HG03457 (cell line): Measurements from ENCODE around the gene TMEM121B.

Experiments
- ATAC-seq: cut with Tn5 transposase; IDR thresholded peaks from one replicate; pipeline ENCODE4 v1.9.1; 2021; ENCODE audit warnings: moderate number of reproducible peaks; ENCODE audit not compliant: unreplicated experiment

Gene TMEM121B

DNA sequence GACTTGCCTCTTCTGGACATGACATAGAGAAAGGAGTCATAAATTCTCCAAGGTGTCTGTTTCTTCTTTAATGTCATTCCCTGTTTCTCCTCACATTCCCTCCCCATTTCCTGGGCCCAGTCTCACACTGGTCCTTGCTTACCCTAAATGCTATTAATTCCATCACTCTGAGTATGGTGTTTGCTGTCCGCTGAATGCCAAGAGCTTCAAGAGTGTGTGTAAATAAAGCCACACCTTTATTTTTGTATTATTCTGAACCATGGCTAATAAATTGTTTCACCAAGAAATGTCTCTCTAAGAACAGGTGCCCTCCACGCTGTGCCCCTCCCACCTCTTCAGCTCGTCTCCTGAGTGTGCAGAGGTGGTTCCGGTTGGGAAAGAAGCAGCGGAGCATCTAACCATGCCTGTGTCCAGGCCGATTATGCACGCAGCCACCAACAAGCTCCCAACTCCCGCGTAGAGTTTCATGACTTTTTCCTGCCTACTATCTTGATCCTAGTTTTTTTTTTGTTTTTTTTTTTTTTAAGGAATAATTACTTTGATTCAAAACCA lies 8.6 kb downstream of the TMEM121B start:
- ATAC-seq = no peak

DNA sequence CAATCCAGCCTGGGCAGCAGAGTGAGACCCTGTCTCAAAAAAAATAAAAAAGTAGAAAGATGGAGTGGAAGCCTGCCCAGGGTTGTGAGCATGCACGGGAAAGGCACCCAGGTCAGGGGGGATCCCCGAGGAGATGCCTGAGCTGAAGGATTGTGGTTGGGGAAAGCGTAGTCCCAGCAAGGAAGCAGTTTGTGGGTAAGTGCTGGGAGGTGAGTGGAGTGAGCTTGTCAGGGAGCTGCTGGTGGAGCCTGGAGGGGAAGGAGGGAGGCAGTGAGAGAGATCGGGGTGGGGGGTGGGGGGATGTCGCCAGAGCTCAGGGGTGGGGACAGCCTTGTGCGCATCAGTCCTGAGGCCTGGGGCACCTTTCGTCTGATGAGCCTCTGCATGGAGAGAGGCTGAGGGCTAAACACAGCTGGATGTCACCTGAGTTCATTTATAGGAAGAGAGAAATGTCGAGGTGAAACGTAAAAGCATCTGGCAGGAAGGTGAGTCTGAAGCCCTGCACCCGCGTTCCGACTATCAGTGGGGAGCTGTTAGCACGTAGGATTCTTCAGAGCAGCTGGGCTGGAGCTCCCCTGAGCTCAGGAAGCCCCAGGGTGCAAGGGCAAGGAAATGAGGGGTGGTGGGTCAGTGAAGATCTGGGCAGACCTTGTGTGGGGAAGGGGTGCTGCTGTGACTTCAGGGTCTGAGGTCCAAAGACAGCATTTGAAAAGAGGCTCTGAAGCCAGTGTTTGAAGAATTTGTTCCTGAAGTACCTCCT lies 10.2 kb downstream of the TMEM121B start:
- no peak for ATAC-seq

DNA sequence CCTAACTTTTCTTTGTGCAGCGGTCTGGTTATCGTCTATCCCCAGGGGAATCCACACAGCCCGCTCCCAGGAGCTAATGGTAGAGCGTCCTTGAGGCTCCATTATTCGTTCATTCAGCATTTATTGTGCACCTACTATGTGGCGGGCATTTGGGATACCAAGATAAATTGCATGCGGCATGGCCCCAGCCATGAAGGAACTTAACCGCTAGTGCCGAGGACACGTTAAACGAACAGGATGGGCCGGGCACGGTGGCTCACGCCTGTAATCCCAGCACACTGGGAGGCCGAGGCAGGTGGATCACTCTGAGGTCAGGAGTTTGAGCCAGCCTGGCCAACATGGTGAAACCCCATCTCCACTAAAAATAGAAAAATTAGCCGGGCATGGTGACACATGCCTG lies 11.2 kb downstream of the TMEM121B start:
- no peak for ATAC-seq

DNA sequence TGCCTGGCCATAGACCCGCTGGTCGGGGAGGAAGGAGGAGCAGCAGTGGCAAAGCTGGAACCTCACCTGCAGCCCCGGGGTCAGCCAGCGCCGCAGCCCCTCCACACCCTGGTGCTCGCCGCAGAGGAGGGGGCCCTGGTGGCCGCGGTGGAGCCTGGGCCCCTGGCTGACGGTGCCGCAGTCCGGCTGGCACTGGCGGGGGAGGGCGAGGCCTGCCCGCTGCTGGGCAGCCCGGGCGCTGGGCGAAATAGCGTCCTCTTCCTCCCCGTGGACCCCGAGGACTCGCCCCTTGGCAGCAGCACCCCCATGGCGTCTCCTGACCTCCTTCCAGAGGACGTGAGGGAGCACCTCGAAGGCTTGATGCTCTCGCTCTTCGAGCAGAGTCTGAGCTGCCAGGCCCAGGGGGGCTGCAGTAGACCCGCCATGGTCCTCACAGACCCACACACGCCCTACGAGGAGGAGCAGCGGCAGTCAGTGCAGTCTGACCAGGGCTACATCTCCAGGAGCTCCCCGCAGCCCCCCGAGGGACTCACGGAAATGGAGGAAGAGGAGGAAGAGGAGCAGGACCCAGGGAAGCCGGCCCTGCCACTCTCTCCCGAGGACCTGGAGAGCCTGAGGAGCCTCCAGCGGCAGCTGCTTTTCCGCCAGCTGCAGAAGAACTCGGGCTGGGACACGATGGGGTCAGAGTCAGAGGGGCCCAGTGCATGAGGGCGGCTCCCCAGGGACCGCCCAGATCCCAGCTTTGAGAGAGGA lies 11.9 kb downstream of the TMEM121B start:
- ATAC-seq = no peak

DNA sequence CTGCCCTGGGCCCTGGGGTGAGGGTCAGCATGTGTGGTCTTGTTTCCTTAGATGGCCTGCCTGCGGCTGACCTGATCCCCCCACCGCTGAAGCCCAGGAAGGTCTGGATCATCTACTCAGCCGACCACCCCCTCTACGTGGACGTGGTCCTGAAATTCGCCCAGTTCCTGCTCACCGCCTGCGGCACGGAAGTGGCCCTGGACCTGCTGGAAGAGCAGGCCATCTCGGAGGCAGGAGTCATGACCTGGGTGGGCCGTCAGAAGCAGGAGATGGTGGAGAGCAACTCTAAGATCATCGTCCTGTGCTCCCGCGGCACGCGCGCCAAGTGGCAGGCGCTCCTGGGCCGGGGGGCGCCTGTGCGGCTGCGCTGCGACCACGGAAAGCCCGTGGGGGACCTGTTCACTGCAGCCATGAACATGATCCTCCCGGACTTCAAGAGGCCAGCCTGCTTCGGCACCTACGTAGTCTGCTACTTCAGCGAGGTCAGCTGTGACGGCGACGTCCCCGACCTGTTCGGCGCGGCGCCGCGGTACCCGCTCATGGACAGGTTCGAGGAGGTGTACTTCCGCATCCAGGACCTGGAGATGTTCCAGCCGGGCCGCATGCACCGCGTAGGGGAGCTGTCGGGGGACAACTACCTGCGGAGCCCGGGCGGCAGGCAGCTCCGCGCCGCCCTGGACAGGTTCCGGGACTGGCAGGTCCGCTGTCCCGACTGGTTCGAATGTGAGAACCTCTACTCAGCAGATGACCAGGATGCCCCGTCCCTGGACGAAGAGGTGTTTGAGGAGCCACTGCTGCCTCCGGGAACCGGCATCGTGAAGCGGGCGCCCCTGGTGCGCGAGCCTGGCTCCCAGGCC lies 12.7 kb downstream of the TMEM121B start:
- ATAC-seq = no peak

DNA sequence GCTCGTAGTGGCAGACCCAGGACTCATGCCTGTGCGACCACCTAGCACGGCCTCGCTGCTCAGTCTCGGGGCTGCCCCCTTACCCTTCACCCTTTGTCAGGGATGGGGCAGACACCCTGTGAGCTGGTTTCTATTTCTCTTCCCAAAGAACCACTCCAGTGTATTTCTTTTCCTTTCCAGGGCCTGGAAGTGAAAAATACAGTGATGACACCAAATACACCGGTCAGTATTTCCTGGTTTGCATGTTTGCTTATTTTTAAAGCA lies 13.7 kb downstream of the TMEM121B start:
- ATAC-seq = no peak

DNA sequence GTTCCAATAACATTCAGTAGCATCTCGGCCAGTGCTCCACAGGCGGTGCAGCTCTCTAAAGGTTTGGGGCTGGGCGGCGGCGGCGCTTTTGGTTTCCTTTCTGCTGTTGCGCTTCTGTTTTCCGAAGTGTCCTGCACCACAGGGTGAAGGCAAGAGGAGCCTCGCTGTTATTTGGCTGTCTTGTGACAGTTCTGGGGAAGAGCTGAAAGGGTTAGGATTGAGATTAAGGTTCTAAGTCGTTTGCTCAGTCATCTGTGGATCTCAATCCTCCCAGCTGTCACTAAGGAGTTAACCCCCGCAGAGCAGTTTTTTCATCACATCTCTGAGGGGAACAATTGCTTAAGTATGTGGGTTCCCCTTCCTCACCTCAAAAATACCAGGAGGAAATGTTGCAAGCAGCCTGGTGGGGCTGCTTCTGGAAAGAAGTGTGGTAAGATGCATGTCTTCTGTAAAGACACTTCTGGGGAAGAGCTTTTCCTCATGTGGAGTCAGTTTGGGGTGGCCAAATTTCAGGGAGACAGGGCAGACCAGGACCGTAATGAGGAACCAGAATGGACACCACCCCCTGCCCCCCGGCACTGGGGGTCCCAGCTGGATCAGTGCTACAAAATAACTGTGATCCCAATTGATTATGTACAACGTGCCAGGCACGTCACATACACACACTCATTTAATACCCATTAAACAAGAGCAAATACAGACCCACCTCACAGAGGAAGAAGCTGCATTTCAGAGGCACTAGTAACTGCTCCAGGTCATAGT lies 14.2 kb downstream of the TMEM121B start:
- no peak for ATAC-seq

DNA sequence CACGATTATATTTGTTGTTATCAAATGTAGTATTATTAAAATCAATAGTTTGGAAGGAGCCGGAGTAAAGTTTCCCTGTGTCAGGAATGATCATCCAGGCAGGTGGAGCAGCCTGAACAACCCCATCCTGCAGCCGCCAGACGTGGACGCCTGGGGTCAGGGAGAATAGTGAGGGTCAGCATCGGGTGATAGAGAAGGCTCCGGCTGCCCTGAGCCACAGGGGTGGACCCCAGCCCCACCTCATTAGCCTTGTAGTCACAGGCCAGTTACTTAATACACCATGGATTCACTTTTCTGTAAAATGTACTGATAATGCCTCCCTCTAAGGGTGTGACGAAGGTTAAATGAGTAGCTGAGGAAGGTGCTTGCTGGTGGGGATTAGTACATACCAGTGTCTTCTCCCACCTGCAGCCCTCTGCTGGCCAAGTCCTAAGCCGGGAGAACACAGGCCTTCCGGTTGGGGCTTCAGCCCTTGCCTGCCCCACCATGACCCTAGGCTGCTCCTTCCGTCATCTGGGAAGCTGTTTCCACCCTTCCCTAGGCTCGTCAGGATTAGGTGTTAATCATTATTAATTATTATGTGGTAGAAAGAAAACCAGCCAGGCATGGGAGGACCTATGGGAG lies 14.9 kb downstream of the TMEM121B start:
- ATAC-seq = no peak

DNA sequence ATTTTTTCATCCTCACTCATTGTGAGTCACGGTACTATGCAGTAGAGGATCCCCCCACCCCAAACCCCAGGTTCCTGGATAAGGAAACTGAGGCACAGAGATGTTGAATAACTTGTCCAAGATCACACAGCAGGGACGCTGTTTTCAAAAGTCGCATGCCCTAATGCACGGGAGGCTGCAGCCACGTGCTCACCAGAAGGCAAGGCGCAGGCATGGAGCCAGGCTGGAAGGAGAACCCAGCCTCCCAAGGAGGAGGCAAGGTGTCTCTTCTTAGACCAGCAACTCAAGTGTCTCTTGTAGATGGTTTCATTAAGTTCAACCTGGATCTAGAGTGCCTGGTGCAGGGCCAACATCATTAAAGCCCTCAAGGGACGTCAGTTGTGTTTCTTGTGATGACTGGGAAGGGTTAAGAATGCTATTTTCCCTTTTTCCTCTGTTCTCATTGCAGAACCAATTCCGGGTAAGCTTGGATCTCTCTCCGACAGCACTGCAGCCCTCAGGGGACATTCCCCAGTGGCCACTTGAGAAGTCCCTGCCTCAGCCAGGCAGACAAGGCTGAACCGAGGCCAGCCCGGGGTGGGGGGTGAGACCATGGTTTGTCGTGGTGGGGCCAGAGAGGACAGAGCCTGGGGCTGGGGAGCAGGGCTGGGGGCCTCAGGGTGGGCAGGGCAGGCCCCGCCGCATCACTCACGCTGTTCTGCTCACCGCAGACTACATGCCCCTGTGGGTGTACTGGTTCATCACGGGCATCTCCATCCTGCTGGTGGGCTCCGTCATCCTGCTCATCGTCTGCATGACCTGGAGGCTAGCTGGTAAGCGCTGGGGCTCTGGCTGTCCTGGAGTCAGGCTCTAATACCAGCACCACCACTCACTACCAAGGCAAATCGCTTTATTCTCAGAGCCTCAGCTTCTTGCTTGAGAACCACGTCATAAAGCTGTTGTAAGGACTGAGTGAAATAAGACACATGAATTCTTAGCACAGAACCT lies 15.7 kb downstream of the TMEM121B start:
- ATAC-seq = no peak

DNA sequence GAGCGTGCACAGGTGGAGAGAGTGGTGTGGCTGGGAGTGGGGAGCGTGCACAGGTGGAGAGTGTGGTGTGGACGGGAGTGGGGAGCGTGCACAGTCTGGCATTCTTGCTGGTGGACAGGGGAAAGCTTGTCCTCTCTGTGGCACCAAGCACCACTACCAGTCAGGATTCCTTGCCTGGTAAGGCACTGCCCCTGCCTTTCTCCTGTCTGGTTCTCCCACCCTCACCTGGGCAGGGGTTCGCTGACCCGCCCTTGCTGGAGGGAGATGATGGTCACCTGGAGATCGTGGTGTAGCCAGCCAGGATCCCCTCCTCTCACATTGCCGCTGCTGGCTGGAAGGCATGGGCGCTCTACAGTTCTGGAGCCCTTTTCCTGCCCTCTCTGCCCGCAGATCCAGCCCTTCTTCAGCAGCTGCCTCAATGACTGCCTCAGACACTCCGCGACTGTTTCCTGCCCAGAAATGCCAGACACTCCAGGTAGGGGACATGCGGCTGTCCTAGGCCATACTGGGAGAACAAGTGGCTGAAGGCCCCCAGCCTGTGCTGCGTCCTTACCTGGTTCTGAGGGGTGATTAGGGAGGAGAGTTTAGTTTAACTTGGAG lies 16.7 kb downstream of the TMEM121B start:
- no peak for ATAC-seq

DNA sequence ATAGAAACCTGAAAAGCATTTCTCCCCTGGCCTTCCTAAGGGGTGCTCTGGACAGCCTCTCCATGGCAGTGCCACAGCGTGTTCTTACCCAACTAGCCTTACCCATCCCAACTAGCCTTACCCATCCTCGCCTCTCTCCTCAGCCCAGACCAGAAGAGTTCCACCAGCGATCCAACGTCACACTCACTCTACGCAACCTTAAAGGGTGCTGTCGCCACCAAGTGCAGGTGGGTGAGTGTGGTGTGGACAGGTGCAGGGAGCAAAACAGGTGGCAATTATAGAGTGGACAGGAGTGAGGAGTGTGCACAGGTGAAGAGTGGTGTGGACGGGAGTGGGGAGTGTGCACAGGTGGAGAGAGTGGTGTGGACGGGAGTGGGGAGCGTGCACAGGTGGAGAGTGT lies 17.8 kb downstream of the TMEM121B start:
- no peak for ATAC-seq

DNA sequence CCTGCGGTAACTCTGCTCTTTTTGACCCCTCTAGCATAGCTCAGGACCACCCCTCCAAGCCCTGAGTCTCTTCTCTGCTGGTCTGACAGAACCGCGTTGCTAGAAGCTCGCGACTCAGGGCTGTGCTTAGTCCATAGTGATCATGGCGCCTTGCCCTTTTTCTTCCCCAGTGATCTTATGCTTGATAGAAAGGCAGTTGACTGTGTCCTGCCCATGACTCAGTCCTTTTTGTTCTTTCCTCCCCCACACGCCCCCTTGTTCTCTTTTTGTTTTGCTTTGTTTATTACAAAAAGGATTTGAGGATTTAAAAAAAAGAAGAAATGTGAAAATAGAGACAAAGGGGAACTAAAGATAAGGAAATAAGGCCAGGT lies 18.9 kb downstream of the TMEM121B start:
- no peak for ATAC-seq

DNA sequence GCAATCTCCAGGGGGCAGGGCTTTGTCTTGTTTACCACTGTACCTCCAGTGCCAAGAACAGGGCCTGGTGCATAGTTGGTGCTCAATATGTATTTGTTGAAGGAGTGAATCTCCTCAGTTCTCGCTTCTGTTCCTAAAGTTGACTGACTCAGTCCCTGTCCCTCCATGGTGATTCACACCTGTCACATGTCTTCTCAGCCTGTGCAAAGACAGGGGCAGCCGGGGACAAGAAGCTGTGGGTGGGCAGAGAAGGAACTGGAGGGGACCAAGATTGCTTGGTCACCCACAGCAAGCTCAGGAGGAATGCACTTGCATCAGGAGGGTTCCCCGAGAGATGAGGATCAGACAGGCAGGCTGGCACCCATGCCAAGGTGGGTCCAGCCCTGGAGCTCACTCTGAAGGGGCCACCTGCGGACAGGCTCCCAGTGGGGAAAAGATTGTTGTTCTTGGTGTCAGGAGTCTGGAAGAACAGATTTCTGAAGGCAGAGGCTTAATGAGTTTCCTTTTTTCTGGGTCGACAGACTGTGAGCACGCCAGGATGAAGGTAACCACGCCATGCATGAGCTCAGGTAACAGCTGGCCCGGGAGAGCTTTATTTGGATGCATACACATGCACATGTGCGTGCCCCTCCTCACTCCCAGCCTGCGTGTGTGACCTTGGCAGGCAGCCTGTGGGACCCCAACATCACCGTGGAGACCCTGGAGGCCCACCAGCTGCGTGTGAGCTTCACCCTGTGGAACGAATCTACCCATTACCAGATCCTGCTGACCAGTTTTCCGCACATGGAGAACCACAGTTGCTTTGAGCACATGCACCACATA lies 19.5 kb downstream of the TMEM121B start:
- no peak for ATAC-seq

DNA sequence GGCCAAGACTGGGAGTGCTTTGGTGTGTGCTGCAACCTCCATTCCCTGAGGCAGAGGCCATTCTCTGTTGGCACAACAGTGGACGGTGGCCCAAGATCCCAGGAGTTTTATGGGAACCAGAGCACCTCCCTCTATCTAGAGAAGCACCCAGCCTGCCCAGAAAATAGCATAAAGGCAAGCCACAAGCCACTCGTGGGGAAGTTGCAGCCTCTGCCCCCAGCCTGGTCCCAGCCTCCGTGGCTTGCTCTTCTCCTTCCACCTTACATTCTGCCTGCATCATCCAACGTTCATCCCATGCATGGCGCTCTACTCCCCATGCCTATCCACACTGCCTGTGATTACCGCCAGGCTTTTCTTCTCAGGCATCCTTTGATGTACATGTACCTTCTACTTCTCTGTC lies 20.5 kb downstream of the TMEM121B start:
- no peak for ATAC-seq

DNA sequence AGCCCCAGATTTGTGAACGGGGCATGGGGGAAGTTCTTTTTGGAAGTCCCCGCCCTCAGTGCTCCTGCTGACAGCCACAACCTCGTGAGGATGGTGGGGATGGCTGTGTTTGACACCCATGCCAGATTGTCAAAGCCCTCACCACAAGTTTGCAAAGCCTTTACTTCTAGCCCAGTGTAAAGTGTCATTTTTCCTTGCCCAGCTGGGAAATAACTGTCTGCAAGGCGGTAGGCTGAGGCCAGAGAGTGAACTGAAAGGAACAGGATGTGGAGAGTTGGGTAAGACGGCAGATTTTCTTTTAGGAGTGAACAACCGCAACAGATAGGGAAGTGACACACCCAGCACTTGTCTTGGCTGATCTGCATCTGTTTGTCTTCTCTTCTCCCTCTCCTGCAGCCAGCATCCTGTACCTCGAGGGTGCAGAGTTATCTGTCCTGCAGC lies 22.8 kb downstream of the TMEM121B start:
- no peak for ATAC-seq

DNA sequence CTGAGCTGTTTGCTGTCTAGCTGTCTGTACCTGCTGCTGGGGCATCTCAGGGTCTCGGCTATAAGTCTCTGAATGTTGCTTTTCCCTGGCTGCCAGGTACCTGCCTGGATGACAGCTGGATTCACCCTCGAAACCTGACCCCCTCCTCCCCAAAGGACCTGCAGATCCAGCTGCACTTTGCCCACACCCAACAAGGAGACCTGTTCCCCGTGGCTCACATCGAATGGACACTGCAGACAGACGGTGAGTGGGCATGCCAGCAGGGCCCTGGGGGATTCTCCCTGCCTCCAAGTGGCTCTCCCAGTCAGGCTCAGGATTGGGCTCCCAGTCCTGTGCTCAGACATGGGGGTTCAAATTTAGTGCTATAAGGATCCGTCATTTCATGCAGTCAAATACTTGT lies 23.5 kb downstream of the TMEM121B start:
- ATAC-seq = no peak

DNA sequence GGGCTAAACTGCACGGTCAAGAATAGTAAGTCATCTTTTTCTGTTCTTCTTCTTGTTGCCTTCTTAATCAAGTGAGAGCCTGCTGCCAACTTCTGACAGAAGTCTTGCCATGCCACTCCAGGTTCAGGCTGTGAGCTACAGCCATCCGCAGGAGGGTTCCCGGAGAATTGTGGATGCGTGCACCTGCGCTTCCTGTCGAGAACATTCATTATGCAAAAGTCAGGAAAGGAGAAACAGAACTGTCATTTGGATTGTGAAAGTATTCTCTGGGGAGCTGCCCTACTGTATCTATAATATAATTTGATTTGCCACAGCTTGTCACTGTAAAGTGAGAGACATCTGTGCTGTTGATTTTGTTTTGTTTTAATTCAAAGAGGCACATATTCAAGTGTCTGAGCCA lies 24.1 kb downstream of the TMEM121B start:
- no peak for ATAC-seq

DNA sequence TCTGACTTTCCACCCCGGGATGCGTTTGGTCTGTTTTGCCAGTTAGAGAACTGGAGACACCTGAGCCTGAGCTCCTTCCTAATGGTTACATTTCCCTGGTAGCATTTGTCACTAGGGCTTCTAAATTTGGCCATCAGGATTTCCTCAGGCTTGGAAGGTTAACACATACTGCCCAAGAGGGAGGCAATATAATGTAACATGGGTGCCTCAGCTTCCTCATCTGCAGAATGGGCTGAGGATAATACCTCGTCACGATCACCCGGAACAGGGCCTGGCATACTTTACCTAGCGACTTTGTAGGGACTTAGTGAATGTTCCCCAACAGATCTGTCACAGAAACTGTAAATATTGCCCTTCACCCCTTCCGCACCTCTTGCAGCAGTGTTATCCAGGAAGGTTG lies 25.1 kb downstream of the TMEM121B start:
- no peak for ATAC-seq
